ENCODE data around the gene GNB1L.

The GNB1L gene

DNA sequence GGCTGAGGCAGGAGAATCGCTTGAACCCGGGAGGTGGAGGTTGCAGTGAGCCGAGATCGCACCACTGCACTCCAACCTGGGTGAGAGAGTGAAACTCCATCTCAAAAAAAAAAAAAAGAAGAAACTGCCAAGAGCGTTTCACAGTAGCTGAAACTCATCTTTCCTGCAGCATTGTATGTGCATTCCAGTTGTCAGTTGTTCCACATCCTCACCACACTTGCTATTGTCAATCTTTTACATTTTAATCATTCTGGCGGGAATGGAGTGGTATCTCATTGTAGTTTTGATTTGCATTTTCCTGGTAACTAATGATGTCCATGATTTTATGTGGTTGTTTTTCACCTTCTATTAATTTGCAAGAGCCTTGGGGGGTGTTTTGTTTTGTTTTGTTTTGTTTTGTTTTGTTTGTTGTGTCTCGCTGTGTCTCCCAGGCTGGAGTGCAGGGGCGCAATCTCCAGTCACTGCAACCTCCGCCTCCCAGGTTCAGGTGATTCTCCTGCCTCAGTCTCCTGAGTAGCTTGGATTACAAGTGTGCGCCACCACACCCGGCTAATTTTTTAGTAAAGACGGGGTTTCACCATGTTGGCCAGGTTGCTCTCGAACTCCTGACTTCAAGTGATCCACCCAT lies 8.1 kb upstream of the GNB1L start:
- no peak for DNase-seq (ENCODE audit: low spot score)

DNA sequence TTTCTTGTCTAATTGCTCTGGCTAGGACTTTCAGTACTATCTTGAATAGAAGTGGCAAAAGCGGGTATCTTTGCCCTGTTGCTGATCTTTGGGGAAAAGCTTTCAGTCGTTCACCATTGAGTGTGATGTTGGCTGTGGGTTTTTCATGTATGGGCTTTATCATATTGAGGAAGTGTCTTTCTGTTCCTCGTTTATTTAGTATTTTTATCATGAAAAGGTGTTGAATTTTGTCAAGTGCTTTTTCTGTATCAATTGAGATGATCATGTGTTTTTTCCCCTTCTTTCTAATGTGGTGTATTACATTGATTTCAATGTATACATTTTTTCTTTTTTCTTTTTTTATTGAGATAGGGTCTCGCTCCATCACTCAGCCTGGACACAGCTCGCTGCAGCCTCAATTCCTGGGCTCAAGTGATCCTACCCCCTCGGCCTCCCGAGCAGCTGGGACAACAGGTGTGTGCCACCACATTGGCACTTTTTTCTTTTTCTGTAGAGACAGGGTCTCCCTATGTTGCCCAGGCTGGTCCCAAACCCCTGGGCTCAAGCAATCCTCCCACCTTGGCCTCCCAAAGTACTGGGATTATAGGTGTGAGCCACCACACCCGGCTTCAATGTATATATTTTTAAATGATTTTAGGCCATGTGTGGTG lies 5.3 kb upstream of the GNB1L start:
- DNase-seq (ENCODE audit: low spot score) = no peak

DNA sequence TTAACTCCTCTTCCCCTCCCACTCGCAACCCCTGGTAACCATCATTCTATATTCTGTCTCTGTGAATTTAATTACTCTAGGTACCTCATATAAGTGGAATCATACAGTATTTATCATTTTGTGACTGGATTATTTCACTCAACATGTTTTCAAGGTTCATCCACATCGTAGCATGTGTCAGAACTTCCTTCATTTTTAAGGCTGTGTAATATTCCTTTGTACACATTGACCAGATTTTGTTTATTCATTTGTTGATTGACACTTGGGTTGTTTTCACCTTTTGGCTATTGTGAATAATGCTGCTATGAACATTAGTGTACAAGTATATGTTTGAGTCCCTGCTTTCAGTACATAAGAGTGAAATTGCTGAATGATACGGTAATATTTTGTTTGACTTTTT lies 2.7 kb upstream of the GNB1L start:
- DNase-seq (ENCODE audit: low spot score) = no peak

DNA sequence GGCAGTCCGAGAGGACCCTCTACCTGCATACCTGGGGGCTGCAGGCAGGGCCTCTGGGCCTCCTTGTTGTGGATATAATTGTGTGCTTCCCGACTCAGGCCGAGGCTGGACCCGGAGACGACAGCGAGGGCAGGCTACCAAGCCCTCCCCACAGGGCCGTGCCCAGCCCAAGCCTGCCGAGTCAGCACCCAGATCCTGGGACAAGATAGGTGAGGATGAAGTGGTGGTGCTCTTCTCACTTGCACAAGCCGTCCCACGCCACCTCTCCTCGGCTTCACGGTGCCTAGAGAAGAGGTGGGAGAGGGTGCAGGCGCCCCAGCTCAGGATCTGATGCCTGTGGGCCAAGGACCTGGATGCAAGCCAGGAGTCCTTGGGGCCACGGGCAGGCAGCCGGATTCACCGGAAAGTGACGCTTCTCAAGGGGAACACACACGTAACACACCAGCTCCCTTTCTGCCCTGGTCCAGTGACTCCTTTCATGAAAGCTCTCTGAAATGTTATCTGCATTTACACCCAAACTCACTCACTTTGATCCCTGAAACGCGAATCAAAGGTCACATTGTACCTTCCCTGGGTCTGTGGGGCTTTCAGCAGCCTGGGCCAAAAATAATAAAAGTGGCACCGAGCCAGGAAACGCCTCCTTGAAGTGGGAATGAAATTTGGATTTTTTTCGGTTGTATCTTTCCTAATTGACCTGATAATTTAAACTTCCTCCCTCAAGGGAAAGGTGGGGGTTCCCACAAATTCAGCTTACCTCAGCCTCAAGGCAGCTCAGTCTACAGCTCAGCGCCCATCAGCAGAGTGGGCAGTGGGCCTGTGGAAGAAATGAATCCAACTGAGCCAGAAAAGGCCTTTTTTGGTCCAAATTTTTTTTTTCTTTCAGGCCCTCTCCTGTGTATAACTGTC lies 1.1 kb upstream of the GNB1L start:
- no peak for DNase-seq (ENCODE audit: low spot score)

DNA sequence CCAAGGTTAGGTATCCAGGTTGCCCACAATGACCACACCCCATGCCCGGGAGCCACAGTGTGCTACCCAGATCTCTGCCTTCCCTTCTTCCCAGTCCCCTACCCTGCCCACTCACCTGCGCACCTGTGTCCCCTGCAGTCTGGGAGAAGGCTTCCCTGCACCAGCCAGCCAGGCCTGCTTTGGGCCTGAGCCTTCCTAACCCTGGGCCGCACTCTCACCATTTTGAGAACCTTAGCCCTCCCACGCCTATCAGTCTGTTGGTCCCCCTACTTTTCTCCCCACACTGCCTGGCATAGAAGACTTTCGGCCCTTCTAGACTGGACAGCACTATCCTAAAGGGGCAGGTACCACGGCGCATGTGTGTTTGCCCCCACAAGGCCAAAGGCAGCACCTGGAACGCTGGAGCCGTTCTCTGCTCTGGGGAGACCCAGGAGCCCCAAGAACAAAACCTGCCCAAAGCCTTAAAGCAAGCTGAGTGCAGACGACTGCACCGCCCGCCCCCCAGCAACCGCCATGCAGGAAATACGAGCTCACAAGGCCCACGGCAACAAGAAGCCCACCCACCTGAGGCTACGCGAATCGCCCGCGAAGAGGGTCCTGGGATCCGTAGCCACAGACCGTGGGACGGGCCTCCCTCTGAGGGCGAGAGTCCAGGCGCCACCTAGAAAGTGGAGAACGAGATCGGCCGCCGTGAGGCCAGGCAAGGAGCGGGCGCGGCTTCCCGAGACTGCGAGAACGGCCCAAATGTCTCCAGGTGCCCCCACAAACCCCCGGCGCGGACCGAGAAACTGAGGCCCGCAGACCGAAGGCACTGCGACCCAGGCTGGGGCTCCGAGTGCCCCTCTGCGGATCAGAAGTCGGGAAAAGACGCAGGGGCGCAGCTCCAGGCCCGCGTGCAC lies 546 bp downstream of the GNB1L start:
- DNase-seq (ENCODE audit: low spot score) = peak; percentile 39

DNA sequence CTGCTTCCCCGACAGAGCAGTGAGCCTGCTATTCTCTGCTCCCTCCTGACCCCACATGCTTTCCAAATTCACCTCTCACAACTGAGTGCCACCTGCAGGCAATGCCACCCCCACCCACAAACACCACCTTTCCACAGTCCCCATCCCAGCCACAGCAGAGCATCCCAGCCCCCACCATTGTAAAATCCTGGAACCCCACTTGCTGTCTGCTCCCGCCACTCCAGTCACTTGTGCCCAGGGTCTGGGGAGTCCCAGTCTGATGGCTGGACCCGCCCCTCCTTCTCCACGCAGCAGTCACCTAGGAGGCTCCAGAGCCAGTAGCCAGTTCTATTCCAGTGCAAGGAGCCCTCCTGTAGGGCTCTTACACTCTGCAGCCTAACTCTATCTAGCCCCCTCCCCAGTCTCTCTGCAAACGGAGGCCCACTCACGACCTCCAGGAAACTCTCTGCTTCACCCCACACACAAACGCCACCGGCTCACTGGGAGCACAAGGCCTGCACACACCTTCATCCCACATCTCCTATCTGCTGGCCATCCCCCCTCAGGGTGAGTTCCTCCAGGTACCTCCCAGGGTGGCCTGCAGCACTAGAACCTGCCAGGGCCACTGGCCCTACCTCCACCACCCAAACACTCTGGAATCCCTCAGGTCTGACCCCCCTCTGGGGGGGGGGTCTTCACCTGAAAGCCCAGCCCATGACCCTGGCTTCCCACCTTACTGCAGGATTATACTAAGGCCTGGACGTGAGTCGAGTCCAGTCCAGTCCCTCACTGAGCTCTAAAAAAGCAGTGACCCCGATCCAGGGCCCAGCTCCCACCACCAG lies 1.4 kb downstream of the GNB1L start:
- DNase-seq (ENCODE audit: low spot score) = peak; percentile 31

DNA sequence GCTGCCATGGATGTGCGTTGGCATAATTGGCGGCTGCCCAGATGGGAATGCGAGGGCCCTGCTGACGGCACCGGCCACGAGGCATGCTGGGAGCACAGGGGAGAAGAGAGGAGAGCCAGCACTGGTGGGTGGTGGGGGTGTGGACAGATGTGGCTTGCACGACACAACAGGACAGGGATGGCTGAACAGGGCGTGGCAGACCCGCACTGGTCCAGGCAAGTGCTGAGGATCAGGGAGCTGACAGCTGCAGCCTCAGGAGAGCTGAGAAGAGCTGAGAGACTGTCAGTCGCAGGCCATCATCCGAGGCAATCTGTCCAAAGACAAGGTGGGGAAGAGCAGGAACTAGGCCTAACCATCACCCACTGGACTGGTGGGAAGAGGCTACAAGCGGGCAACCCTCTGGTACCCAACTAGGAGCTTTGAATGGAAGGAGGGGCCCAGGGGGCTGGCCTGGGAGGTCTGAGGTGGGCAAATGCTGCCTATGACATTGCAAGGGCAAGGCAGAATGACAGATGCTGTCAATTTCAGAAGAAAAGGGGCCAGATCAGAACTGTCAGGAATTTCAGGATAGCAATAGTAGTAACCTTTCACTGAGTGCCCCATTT lies 2.4 kb downstream of the GNB1L start:
- peak; percentile 18 for DNase-seq (ENCODE audit: low spot score)

DNA sequence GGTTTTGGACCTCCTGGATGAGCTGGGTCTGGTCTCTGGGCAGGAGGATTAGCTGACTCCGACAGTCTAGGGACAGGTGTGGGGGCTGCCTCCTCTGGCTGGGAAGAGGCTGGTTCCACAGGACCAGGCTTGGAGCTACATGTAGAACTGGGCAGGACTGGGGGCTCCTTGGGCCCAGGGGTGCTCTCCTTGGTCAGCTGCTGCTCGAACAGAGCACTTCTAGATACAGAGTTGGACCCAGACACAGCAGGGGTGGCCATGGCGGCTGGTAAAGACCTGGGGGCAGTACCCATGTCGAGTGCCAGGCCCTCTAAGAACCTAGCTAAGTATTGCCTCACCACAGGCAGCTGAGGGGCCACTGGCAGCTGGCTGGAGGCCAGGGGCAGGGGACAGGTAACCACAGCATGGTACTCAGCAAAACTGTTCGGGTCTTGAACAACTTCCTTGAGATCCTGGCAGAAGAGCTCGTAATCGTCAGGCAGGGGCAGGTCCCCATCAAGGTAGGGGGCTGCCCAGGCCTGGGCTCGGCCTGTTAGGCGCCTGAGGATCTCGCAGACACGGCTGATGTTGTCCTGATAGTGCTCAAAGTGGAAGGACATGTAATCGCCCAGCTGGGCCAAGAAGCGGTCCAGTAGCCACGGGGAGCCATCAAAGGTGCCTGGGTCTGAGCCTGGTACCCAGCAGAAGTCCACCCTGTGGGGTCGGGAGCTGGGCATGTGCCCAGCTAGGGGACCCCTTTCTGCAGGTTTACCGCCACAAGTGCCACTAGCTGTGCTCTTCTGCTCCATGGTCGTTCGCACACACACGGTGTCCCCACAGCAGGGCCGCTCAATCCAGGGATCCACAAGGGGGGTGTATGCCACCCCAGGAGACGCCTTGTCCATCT lies 3.1 kb downstream of the GNB1L start:
- no peak for DNase-seq (ENCODE audit: low spot score)

DNA sequence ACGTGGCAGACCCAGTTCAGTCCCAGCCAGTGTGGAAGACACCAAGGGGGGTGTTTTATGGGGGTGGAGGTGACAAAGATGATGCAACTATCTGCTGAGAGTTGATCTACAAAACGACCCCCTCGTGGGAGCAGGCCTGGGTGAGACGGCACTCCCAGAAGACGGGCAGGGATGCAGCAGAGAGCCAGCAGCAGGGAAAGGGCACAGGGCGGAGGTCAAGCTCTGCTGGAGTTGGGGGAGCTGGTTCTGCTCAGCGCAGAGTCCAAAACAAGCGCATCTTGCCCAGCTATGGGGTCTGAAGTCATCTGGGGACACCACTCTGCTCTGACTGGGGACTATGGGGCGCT lies 3.9 kb downstream of the GNB1L start:
- DNase-seq (ENCODE audit: low spot score) = no peak

DNA sequence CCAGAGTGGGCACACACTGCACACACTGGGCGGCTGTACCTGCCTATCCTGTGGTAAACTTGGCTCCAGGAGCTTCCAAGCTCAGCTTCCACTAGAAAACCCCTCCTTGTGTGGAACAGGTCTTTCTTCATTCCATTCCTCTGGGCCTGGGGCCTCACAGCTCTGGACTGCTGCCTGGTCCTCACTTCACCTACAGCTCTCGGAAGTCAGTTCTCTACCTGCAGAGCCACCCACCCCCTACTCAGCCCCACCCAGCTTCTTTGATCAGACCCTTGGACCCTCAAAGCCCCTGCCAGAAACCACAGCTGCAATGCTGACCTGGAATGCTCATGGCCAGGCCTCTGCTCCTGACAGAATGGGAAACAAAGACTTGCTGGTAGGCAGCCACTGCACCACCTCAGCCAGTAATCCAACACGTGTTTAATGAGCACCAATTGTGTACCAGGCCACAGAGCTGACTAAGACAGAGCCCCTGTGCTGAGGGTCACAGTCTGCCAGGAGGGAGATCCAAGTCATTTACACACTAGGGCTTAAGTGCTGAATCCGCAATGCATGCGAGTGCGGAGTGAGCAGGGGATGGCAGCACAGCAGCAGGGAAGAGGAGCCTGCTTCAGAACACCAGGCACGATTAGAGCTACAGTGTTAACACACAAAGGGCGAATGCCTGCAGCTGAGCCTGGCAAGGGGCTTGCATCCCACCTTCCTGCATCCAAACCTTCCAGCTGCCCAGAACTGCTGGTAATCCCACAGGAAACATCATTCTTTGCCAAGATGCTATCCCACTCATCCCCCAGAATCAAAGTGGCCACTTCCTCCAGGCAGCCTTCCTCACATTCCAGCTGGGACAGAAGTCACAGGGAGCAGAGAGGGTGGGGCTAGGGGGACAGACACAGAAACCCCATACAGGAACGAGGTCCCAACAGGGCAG lies 4.6 kb downstream of the GNB1L start:
- peak; percentile 17 for DNase-seq (ENCODE audit: low spot score)

DNA sequence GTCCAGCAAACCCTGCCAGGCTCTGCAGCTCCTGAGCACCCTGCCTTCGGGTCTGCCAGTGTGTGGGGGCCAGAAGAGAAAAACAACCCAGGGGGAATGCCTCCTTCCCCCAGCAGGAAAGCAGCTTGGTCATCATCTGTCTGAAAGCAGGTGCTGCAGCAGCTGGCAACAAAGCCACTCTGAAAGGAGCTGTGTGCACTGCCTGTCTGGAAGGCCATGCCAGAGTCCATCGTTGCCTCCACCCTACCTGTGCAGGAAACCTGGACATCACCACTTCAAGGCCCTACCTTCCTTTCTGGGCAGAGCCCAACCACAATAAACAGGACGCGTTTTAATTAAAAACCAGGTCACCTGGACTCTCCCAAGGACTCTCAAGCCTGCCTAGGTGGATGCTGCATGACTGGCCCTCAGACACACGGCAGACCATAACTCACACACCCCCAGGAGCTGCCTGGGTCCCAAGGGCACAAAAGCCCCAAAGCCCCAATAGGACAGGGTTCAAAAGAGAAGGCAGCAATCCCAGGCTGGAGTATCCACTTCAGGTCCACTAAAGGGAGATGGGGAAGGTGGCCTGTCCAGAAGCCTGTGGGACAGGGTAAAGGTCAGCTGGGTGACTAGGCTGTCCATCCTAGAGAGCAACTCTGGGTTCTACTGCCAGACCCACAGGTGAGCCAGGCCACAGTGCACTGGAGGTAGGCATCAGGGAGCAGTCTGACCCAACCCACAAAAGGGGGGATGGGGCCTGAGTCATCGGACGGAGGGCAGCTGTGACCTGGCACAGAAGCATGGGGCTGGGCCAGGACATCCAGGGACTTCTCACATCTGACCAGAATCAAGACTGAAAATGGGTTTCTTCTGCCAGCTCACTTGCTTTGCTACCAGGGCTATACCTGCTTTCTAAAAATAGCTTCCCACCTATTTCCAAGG lies 6.1 kb downstream of the GNB1L start:
- peak; percentile 20 for DNase-seq (ENCODE audit: low spot score)

DNA sequence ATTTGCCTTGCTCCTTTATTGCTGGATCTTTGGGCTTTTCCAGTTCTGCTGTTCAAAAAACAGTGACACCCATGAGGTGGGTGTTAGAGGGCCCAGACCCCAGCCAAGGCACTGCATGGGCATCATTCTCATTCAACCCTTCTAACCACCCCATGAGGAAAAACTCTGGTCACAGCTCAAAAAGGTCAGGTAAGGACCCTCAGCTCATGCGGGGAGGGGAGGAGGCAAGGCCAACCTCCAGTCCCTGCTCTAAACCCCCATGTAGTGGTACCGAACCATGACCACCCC lies 7.4 kb downstream of the GNB1L start:
- peak; percentile 8 for DNase-seq (ENCODE audit: low spot score)

DNA sequence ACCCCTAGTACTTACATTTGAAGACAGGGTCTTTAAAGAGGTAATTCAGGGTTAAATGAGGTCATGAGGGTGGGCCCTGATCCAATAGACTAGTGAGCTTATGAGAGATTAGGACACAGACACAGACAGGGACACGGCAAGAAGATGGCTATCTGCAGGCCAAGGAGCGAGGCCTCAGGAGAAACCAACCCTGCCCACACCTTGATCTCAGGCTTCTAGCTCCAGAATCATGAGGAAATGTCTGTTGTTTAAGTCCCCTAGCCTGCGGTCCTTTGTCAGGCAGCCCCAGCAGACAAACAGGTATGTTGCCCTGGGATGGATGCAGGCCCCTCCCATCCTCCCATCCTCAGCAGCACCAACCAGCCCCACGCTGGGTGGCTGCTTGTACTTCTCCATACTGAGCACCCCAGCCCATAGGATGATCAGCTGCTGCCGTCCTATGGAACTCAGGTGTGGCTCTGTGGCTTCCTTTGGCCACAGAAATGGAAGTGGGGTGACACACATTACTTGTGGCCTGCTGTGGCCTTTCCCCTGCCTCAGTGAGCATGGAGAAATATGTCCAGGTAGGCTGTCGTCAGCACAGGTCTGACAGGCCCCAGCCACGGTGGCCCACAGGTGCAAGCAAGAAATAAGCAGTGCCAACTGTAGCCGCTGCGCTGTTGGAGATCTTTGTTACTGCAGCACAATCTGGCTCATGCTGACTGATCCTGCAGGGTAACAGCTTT lies 7.9 kb downstream of the GNB1L start:
- peak; percentile 22 for DNase-seq (ENCODE audit: low spot score)

DNA sequence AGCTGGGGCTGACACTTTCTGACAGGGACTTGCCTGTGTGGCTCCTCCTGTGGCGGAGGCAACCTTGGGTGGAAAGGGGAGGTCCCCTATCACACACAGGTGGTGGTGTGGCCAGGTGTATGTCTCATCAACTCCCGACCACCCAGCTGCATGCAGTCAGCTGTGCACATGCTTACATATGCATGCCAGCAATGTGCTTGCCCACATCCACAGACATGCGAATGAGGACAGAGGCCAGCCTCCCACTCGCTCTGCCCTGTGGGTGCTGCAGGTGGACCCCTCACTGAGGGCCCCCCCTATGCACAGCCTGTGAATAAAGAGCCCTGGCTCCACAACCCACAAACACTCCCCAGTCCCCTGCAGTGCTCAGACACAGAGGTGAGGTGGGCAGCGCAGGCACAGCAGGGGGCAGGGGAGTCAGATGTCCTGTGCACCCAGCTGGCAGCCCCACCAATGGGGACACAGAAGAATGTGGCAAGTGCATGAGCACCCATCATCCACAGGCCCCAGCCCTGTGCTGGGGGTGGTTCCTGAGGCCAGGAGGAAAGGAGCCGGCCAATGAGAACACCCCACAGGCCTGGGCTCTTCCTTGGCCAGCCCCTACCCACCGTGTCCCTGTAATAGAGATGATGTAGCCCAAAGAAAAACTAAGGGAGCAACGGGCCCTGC lies 9.5 kb downstream of the GNB1L start:
- DNase-seq (ENCODE audit: low spot score) = peak; percentile 34

DNA sequence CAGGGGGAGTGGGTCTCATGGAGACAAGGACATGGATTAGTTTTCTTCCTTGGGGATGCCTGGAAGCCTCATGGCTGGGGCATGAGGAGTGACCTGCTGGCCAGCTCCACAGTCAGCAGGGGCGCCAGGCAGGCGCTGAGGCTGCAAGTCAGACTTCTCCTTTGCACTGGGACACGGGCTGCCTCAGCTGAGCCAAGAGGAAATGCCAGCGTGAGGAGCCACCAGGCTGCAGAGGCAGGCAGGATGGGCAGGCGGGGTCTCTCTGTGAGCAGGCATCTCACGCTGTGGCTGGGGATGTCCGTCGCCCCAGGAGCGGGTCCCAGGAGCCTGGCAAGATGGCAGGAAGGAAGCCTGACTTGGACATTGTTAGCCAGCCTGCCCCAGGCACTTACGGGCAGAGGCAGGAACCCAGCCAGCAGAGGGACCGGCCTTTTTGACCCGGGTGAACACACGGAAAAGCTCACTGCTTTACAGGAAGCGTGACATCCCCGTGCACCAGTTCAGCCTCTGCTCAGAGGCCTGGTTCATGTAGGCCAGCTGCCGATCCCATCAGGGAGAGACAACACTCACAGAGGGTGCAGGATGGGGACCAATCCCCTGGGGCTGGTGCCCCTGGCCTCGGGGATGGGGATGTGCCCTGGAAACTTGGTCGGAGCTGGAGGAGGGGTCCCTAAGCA lies 10.2 kb downstream of the GNB1L start:
- peak; percentile 31 for DNase-seq (ENCODE audit: low spot score)

DNA sequence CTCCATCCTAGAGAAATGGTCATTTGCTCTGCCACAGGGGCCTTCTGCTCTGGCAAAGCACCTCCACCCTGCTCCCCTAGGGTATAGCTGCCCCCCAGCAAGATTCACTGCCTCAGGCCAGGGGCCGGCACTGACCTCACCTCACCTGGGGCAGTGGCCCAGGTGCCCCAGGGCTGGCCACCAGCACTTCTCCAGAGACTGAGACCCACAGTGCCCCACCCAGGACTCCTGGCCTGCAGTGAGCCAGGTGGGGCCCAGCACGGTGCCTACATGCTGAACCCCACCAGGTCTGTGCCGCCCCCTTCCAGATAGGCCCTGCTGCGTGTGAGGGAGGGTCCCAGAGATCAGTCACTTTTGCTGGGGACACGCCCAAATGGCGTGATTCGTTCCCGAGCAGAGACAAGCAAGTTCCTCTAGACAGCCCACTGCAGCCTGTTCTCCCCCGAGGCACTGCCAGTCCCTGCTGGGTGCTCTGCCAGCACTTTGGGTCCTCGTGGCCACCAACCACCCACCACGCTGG lies 10.8 kb downstream of the GNB1L start:
- peak; percentile 27 for DNase-seq (ENCODE audit: low spot score)

All from D341Med (cell line).